Keratinocyte (primary cell): ENCODE measurements around the gene SMURF1. TPM values are rescaled to one million over a fixed set of nuclear protein-coding genes. Genes with fewer than 3 reads are reported as not detected.

Experiments used
- DNase-seq: peaks from one replicate; pipeline ENCODE4 v3.0.0-alpha.2; 2011; ENCODE audit warnings: low read depth, missing footprints, low spot score
- FAIRE-seq: peaks from 2 replicates; lab custom pipeline; 2011; peaks lifted over from hg19 to GRCh38; lab: Jason Lieb, UNC
- H2AFZ ChIP-seq: 2 replicates; pipeline ENCODE4 v1.6.0; 2012; ENCODE audit warnings: low read length, control low read depth, inconsistent platforms; ENCODE audit not compliant: control insufficient read depth
- H3K27ac ChIP-seq: 2 replicates; pipeline ENCODE4 v1.5.1; 2011; ENCODE audit warnings: low read length; ENCODE audit not compliant: control insufficient read depth, insufficient read depth
- H3K27me3 ChIP-seq: 3 replicates; pipeline ENCODE4 v1.6.0; 2011; ENCODE audit warnings: low read length; ENCODE audit not compliant: control insufficient read depth, insufficient read depth; ENCODE audit errors: extremely low read depth
- H3K36me3 ChIP-seq, 2 experiments: 2 replicates in 1 of 2; 3 replicates in 1 of 2; pipeline ENCODE4 v1.5.1; 2011; ENCODE audit warnings: low read length in 2 of 2, mild to moderate bottlenecking in 1 of 2; ENCODE audit not compliant: control insufficient read depth in 2 of 2, insufficient read depth in 2 of 2; ENCODE audit errors: extremely low read depth in 1 of 2
- H3K4me1 ChIP-seq: 3 replicates; pipeline ENCODE4 v1.5.1; 2011; ENCODE audit warnings: low read length; ENCODE audit not compliant: control insufficient read depth, insufficient read depth; ENCODE audit errors: extremely low read depth
- H3K4me2 ChIP-seq: 3 replicates; pipeline ENCODE4 v1.6.0; 2011; ENCODE audit warnings: low read depth, low read length; ENCODE audit not compliant: control insufficient read depth, insufficient read depth; ENCODE audit errors: extremely low read depth
- H3K4me3 ChIP-seq, 3 experiments: fragments of 200-600 bp in 1 of 3; sonication (generic) in 1 of 3; 2 replicates in 2 of 3; 3 replicates in 1 of 3; pipeline ENCODE4 v1.5.1; 2011 to 2016; ENCODE audit warnings: low read length in 3 of 3, mild to moderate bottlenecking in 3 of 3, control low read depth in 2 of 3, inconsistent platforms in 1 of 3, low read depth in 1 of 3, mixed read lengths in 1 of 3, mixed run types in 1 of 3, moderate library complexity in 1 of 3; ENCODE audit not compliant: control insufficient read depth in 2 of 3, insufficient read depth in 2 of 3; ENCODE audit errors: extremely low read depth in 1 of 3
- H3K79me2 ChIP-seq: 2 replicates; pipeline ENCODE4 v1.6.0; 2012; ENCODE audit warnings: low read length; ENCODE audit not compliant: control insufficient read depth, insufficient read depth
- H3K9ac ChIP-seq: 3 replicates; pipeline ENCODE4 v1.6.0; 2011; ENCODE audit warnings: low read length; ENCODE audit not compliant: control insufficient read depth, insufficient read depth; ENCODE audit errors: extremely low read depth
- H3K9me1 ChIP-seq: 3 replicates; pipeline ENCODE4 v1.6.0; 2011; ENCODE audit warnings: low read length; ENCODE audit not compliant: control insufficient read depth, insufficient read depth; ENCODE audit errors: extremely low read depth
- H3K9me3 ChIP-seq: 2 replicates; pipeline ENCODE4 v1.5.1; 2012; ENCODE audit warnings: low read depth, low read length; ENCODE audit not compliant: control insufficient read depth
- H4K20me1 ChIP-seq: 3 replicates; pipeline ENCODE4 v1.6.0; 2011; ENCODE audit warnings: low read length; ENCODE audit not compliant: control insufficient read depth, insufficient read depth; ENCODE audit errors: extremely low read depth
- CTCF ChIP-seq, 3 experiments: IDR thresholded peaks in 1 of 3; conservative IDR thresholded peaks in 1 of 3; optimal IDR thresholded peaks in 1 of 3; 2 replicates in 2 of 3; 3 replicates in 1 of 3; pipeline versions ENCODE3 to v1.5.1; 2011; ENCODE audit warnings: low read length in 3 of 3, mild to moderate bottlenecking in 3 of 3, moderate library complexity in 2 of 3, control low read depth in 1 of 3, inconsistent platforms in 1 of 3; ENCODE audit not compliant: insufficient read depth in 2 of 3; ENCODE audit errors: extremely low read depth in 1 of 3
- EZH2 ChIP-seq: IDR thresholded peaks from one replicate; pipeline ENCODE4 v1.6.1; 2012; ENCODE audit warnings: inconsistent platforms, mild to moderate bottlenecking, low read length, moderate library complexity
- dilution Hi-C: fragments of 300-500 bp; cut with MboI; formaldehyde crosslinking; loops from one replicate; pipeline ENCODE4 v1.7.0; 2020; ENCODE audit warnings: low sequenced_read_pairs; ENCODE audit not compliant: extremely low pct_ligation_motif_present
- polyA plus RNA-seq, 5 experiments: library from polyadenylated mRNA; depleted of rRNA in 3 of 5; stranded (reverse) in 3 of 5; stranded (forward) in 1 of 5; unstranded in 1 of 5; fragments of >200 nt; gene quantifications; 1 replicate in 1 of 5; 2 replicates in 3 of 5; 3 replicates in 1 of 5; pipeline versions ENCODE4 v1.2.1 to v1.2.3, GENCODE V29; 2011 to 2012; ENCODE audit warnings: missing spikeins in 2 of 5, low read depth in 1 of 5, low replicate concordance in 1 of 5

SMURF1 gene
- polyA plus RNA-seq, 1 donor (not counting 4 experiments of a cell fraction or from before 2014, with no cell fraction given) = 22.2 TPM

- FAIRE-seq (peak; percentile 51), DNase-seq (no peak)
- H3K36me3 ChIP-seq = peaks cover 0 to 4% of the 10 kb centered on the region in 2 experiments
- dilution Hi-C loops = no loop called here
- no peak for TF ChIP-seq CTCF (optimal IDR thresholded peaks at IDR 0.05 in 1 of 3, IDR thresholded peaks at IDR 0.05 in 1 of 3, conservative IDR thresholded peaks at IDR 0.05 in 1 of 3; ENCODE audit: extremely low read depth in 1 of 3, insufficient read depth in 2 of 3, low read length in 3 of 3)
- no peak for TF ChIP-seq EZH2
- H3K4me3 ChIP-seq = peak overlapping the region in 2 of 3 experiments; percentile 14 to 40
- peak overlapping the region; percentile 73 for H3K27ac ChIP-seq
- H3K27me3 ChIP-seq = no peaks in the 10 kb centered on the region
- H4K20me1 ChIP-seq = peaks cover 2% of the 10 kb centered on the region
- H3K4me2 ChIP-seq = peak overlapping the region; percentile 80
- H3K9me1 ChIP-seq = peaks cover 3% of the 10 kb centered on the region
- H3K9me3 ChIP-seq = no peaks in the 10 kb centered on the region
- peak overlapping the region; percentile 39 for H3K9ac ChIP-seq
- peaks cover 56% of the 10 kb centered on the region for H3K4me1 ChIP-seq
- H3K79me2 ChIP-seq = peaks cover 92% of the 10 kb centered on the region
- H2AFZ ChIP-seq = peak overlapping the region; percentile 6
These were observed 22.3 kb downstream of the SMURF1 start for GRCh38 chr7:99121496-99122021.

GRCh38 chr7:99120916-99121315, 23.0 kb downstream of the SMURF1 start:
- Histone ChIP-seq H3K4me1 (peaks cover 54% of the 10 kb centered on the region), H3K4me3 (no peak overlapping the region), H3K4me2 (no peak overlapping the region), H3K9me1 (peaks cover 3% of the 10 kb centered on the region), H3K79me2 (peaks cover 93% of the 10 kb centered on the region), H3K9me3 (no peaks in the 10 kb centered on the region), H3K36me3 (peaks cover 0 to 4% of the 10 kb centered on the region in 2 experiments), H4K20me1 (peaks cover 2% of the 10 kb centered on the region), H2AFZ (no peak overlapping the region), H3K27ac (no peak overlapping the region), H3K27me3 (no peaks in the 10 kb centered on the region), H3K9ac (no peak overlapping the region)
- DNase-seq (no peak), FAIRE-seq (no peak)
- dilution Hi-C loops = no loop called here
- TF ChIP-seq EZH2 (no peak), CTCF (optimal IDR thresholded peaks at IDR 0.05 in 1 of 3, IDR thresholded peaks at IDR 0.05 in 1 of 3, conservative IDR thresholded peaks at IDR 0.05 in 1 of 3; ENCODE audit: extremely low read depth in 1 of 3, insufficient read depth in 2 of 3, low read length in 3 of 3) (no peak)
